ENCODE measurements around the gene ZHX3.

The ZHX3 gene

DNA sequence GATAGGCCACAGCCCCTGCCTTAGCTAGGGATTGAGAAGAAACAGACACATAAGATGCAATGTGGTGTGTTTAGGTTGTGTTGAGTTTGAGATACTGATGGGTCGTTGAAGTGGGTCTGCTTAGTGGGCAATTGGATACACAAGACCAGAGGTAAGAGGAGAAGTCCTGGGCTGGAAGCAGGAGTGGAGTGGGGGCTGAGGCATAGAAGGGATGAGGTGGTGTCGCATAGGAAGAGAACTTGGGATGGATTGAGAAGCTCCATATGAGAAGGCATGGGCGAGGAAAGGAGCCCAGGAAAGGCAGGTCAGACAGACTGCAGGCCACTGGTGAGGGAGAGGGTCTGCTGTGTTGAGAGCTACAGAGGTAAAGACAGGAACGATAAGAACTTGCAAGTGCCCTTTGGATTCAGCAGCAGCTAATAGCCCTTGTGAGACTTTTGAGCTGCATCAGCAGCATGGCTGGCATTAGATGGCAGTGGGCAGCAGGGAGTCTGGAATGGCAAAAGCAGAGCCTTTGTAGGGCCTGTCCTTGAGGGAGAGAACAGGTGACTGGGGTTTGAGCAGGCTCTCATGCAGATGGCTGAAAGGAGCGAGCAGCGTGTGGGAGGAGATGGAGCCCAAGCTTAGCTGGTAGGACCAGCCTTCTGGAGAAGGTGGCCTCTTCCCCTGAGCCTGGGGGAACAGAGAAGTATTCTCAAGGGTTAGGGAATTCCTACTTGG, 147.0 kb downstream of the ZHX3 start:
- H3K4me3 ChIP-seq (ENCODE audit: low read length), result no peak overlapping the region
- DNase-seq (ENCODE audit: low read depth, low spot score), result no peak

DNA sequence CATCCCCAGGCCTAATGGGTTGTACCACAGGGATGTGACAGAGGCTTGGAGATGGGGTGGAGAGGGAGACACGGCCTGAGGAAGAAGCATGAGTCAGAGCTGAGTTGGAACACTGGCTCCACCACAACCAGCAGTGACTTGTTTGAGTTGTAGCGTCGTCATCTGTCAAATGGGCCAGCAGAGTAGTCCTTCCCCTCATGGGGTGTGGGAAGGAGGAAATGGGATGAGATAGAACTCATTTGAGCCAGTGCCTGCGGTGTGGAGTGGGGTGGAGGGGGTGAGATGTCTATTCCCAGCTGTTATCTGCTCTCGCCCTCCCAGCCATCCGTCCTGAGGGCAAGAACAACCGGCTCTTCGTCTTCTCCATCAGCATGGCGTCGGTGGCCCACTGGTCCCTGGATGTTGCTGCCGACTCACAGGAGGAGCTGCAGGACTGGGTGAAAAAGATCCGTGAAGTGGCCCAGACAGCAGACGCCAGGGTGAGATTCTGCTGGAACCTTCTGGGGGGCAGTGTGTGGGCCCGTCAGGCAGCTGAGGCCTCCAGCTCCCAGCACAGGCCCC, 147.7 kb downstream of the ZHX3 start:
- no peak for DNase-seq (ENCODE audit: low read depth, low spot score)
- H3K4me3 ChIP-seq (ENCODE audit: low read length), result no peak overlapping the region

DNA sequence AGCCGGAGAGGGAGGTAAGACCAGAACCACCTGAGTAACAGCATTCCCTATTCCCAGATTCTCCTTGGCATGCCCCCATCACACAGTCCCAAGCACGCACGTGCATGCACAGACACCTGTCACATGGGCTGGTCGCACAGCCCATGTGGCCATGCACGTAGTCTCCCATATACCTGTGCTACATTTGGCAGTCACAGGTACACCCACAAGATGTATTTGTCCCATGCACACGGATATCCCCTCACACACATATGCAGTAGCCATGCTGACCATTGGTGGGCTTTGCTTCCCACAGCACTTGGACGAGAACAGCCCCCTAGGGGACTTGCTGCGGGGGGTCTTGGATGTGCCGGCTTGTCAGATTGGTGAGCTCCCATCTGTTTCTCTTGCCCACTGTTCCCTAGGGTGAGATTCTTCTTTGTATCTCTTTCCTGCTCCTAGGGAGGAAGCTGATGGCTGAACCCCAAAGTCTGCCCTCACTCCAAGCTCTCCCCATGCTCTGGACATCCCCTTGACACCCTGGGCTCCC, 148.3 kb downstream of the ZHX3 start:
- H3K4me3 ChIP-seq (ENCODE audit: low read length), result no peak overlapping the region
- DNase-seq (ENCODE audit: low read depth, low spot score), result no peak

DNA sequence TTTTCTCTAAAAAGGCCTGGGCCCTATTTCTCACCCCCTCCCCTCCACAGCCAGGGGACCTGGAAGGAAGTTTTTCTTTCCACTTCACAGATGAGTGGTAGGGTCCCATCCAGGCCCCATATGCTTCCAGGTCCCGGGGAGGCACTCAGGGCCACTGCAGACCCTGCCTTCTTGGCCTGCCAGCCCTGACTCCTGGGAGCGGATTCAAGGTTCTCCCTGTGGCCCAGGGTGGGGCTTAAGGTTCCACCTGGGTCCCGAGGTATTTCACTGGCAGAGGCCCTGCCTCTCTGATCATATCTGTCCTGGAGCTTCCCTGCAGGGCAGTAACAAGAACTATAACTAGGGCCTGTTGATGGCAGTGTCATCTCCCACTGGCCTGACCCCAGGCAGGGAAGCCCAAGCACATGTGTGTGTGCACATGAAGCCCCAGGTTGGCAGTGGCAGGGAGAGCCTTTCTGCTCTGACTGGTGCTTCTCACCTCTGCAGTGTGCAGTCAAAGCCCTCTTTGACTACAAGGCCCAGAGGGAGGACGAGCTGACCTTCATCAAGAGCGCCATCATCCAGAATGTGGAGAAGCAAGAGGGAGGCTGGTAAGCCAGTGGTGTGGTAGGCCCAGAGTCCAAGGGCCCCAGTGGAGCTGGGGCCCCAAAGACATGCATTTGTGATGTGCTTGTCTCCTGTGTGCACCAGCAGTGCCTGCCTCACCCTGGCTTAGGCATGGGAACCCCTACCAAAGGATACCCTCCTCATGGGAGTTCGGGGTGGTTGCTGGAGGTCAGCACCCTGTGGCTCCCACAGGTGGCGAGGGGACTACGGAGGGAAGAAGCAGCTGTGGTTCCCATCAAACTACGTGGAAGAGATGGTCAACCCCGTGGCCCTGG, 149.0 kb downstream of the ZHX3 start:
- no peak for DNase-seq (ENCODE audit: low read depth, low spot score)
- no peak overlapping the region for H3K4me3 ChIP-seq (ENCODE audit: low read length)

DNA sequence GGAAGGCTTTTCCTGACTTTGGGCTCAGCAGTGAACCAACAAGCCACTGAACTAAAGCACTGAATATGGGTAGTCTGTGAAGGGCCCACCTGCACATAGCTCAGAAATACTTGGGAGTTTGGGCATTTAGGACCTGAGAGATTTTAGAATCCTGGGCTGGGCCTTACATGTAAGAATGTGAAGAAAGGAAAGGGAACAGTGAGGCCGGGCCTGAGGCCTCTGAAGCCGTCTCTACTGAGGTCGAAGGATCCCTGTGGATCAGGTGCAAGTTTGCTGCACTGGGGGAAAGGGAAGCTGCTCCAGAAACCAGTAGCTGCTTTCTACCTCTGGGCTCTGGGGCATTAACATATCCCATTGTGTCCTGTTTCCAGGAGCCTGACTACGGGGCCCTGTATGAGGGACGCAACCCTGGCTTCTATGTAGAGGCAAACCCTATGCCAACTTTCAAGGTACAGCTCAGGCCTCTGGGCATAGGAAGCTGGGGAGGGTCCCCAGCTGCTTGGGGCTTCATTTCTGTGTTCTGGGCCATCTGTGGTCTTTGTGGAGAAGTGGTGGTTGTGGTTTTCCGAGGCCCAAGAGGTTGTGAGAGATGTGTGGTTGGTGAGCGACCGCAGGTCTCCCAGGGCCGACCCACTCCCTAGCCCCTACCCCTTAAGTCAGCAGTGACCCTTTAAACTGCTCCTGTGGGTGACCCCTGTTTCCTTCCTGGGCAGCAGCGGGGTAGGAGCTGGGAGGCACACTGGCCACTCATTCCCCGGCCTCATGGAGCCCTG, 149.9 kb downstream of the ZHX3 start:
- no peak overlapping the region for H3K4me3 ChIP-seq (ENCODE audit: low read length)
- no peak for DNase-seq (ENCODE audit: low read depth, low spot score)

DNA sequence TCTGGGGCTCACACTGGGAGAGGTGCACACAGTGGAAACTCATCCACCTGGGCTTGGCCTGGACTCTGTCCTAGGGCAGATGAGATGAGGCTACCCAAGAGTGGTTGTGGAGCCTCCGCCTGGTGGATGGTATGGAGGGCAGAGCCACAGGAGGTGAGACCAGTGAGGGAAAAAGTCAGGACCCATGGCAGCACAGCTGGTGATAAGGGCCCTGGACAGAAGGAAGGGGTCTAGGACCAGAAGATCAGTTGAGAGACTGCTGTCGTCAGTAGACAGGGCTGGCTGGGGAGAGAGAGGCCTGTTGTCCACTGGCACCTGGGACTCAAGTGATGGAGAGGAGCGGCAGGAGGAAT, 150.4 kb downstream of the ZHX3 start:
- DNase-seq (ENCODE audit: low read depth, low spot score), result no peak
- H3K4me3 ChIP-seq (ENCODE audit: low read length), result no peak overlapping the region

DNA sequence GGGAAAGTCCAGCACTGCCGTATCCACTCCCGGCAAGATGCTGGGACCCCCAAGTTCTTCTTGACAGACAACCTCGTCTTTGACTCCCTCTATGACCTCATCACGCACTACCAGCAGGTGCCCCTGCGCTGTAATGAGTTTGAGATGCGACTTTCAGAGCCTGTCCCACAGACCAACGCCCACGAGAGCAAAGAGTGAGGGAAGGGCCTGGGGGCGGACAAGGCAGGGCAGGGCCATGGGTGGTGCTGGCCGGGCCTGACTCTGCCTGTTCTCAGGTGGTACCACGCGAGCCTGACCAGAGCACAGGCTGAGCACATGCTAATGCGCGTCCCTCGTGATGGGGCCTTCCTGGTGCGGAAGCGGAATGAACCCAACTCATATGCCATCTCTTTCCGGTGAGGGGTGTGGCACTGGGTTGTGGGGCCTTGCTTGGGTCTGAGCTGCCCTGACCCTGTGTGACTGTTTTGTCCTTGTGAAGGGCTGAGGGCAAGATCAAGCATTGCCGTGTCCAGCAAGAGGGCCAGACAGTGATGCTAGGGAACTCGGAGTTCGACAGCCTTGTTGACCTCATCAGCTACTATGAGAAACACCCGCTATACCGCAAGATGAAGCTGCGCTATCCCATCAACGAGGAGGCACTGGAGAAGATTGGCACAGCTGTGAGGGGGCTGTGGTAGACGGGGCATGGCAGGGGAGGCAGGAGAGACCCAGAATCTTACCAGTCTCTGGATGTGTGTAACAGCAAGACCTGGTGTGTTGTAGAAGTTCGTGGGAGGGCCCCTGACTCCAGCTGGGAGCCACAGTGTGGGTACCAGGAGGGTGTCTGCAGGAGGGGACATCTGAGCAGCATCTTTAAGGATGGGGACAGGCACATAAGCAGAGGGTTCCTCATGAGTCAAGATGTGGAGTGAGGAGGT, 151.1 kb downstream of the ZHX3 start:
- no peak overlapping the region for H3K4me3 ChIP-seq (ENCODE audit: low read length)
- no peak for DNase-seq (ENCODE audit: low read depth, low spot score)

DNA sequence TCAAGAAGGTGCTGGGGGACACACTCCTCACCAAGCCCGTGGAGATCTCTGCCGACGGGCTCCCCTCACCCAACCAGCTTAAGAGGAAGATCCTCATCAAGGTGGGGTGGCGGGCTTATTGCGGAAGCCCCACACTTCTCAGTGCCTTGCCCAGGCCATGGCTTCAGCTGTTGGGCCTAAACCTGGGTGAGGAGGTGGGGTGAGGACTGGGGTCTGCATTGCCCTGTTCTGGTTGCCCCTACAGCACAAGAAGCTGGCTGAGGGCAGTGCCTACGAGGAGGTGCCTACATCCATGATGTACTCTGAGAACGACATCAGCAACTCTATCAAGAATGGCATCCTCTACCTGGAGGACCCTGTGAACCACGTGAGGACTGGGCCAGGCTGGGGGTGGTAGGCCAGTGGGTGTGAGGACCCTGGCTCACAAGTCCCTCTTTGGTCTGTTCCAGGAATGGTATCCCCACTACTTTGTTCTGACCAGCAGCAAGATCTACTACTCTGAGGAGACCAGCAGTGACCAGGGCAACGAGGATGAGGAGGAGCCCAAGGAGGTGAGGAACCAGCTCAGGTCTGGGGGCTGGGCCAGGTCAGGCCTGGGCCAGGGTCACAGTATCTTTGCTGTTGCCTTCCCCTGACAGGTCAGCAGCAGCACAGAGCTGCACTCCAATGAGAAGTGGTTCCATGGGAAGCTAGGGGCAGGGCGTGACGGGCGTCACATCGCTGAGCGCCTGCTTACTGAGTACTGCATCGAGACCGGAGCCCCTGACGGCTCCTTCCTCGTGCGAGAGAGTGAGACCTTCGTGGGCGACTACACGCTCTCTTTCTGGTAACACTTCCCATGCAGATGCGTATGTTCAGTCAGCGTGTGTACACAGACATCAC, 152.3 kb downstream of the ZHX3 start:
- no peak overlapping the region for H3K4me3 ChIP-seq (ENCODE audit: low read length)
- no peak for DNase-seq (ENCODE audit: low read depth, low spot score)

DNA sequence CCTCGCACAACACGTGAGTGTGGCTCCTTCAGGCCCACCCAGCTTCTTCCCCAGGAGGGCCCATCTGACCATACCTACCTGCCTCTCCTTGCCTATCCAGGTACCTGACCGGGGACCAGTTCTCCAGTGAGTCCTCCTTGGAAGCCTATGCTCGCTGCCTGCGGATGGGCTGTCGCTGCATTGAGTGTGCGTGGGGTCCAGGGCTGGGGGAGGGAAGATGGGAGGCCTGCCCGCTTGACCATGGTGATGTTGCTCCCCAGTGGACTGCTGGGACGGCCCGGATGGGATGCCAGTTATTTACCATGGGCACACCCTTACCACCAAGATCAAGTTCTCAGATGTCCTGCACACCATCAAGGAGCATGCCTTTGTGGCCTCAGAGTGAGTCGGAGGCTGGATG, 153.7 kb downstream of the ZHX3 start:
- no peak overlapping the region for H3K4me3 ChIP-seq (ENCODE audit: low read length)
- no peak for DNase-seq (ENCODE audit: low read depth, low spot score)

DNA sequence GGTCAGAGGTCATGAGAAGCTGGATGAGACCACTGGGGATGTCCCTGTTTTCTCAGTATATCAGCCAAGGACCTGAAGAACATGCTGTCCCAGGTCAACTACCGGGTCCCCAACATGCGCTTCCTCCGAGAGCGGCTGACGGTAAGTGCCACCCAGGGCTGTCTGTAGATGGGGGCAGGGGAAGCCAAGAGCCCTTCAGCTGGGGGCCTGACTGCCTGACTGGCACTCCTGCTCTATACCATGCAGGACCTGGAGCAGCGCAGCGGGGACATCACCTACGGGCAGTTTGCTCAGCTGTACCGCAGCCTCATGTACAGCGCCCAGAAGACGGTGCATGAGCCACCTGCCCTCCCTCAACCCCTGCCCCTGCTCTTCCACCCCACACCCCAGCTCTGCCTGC, 155.1 kb downstream of the ZHX3 start:
- no peak overlapping the region for H3K4me3 ChIP-seq (ENCODE audit: low read length)
- DNase-seq (ENCODE audit: low read depth, low spot score), result no peak

DNA sequence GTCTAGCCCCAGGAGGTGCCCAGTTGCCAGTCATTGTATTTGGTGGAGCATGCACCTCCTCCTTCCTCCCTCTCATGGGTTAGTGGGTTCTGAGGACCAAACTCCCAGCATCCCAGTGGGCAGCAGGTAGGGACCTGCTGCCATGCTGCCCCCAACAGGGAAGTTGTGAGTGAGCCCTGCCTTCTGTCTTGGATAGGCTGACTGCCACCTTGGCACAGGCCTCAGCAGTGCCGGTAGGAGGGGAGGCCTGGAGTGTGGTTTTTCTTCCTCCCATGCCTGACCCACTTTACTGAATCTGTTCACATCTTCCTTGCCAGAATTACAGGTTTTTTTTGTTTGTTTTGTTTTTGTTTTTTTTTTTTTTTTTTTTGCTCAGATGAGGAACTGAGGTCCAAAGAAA, 155.6 kb downstream of the ZHX3 start:
- DNase-seq (ENCODE audit: low read depth, low spot score), result no peak
- no peak overlapping the region for H3K4me3 ChIP-seq (ENCODE audit: low read length)

DNA sequence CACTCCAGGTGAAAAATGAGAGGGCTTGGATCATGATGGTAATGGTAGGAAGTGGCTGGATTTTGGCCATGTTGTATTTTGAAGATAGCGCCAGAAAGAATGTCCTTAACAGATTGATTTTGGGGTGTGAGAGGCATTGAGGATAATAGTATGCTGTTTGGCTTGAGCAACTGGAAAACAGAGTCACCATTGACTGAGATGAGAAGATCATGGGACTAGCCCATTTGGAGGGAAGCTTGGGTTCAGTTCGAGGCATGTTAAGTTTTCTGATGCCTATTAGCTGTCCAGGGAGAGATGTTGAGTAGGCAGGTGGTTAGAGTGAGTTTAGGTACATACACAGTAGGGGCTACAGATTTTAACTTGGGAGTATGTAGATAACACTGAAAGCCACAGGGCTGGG, 156.8 kb downstream of the ZHX3 start:
- H3K4me3 ChIP-seq (ENCODE audit: low read length), result no peak overlapping the region
- no peak for DNase-seq (ENCODE audit: low read depth, low spot score)

DNA sequence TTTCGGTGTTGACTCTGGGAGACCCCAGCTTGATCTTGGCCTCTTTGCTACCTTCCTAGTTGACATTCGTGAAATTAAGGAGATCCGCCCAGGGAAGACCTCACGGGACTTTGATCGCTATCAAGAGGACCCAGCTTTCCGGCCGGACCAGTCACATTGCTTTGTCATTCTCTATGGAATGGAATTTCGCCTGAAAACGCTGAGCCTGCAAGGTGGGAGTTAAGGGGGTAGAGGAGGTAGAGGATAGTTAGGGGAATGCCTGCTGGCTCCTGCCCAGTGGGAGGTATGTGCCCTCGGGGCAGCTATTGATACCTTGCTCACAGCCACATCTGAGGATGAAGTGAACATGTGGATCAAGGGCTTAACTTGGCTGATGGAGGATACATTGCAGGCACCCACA, 158.0 kb downstream of the ZHX3 start:
- DNase-seq (ENCODE audit: low read depth, low spot score), result no peak
- no peak overlapping the region for H3K4me3 ChIP-seq (ENCODE audit: low read length)

DNA sequence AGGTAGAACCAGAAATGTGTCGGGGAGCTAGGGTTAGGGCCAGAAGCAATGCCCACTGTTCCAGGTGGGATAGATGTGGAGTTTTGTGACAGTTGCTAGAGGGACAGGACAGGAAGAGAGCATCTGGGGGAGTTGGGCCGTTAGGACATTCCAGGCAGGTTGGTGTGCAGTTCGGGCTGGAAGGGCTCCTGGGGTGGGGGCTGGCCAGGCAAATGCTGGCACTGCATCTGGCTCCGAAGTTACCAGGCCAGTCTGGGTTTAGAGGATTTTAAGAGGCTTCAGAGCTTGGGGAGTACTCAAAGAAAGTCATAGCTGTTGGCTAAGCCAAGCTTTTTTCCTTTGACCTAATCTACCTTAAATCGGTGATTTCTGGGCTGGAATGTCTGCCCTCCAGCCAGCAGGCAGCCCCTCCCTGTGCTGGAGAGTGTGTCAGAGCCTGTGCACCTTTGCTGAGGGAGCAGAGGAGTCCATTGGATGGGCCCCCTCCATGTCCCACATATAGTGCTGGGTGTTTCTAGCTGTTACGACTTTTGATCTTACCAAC, 159.4 kb downstream of the ZHX3 start:
- H3K4me3 ChIP-seq (ENCODE audit: low read length), result no peak overlapping the region

DNA sequence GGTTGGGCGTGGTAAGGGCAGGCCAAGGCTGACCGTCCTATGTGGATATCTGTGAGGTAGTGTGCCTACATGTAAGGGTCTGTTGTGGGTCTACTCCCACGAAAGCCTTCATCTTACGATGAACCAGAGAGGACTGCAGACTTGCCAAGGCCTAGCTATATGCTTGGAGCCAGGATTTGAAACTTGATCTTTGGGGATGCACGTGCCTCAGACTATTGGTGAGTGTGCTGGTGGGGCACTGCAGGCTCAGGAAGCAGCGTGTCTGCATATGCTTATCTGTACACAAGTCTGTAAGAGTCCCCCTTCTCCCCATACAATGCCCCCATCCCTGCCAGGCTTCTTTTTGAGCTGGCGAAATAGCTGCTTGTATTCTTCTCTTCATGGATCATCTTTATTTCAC, 162.3 kb downstream of the ZHX3 start:
- no peak for DNase-seq (ENCODE audit: low read depth, low spot score)
- H3K4me3 ChIP-seq (ENCODE audit: low read length), result no peak overlapping the region

More for the DNA sequence above, 159.4 kb downstream of the ZHX3 start:
- DNase-seq (ENCODE audit: low read depth, low spot score), result no peak

DNA sequence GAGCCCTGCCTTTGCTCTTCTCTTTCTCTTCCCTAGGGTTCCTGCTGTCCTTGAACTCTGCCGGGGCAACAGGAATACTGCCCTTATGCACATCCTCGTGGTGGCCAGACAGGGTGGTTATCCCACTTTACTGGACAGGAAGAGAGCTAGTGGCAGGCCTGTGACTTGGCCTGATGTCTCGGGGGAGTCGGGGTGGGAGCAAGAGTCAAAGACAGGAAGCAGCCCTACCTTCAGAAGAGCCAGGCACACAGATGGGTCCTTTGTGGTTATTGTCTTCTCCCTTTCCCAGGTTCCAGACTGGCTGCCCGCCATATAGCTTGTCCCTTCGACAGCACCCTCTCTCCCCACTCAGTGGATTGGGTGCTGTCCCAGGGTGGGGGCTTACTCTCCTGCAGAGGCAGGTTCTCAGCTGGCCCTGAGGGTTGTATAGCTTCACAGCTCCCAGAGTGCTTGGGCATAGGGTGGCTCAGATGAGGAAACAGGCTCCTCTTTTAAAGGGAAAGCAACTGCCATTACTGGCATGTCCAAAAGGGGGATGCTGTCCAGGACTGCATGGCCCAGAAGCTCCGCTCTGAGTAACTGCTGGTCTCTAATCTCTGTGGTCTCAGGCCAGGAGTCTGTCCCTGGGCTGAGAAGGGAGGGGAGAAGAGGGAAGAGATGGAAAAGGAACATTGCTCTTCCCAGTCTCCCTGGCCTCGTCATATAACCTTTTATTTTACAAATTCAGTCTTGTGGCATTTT, 162.9 kb downstream of the ZHX3 start:
- DNase-seq (ENCODE audit: low read depth, low spot score), result no peak
- no peak overlapping the region for H3K4me3 ChIP-seq (ENCODE audit: low read length)

All from Jurkat, Clone E6-1 (cell line).